Amniotic stem cell (primary cell): ENCODE data around the gene KCNK13.
"Not testable (repeated sequence)": the region's sequence is repeated elsewhere in the genome, so short reads cannot be mapped to it uniquely, and the experiment has no call there.

ENCODE experiments used
- DNase-seq: peaks from one replicate; lab custom pipeline; 2025; lab: John Stamatoyannopoulos, UW

KCNK13 gene

DNA sequence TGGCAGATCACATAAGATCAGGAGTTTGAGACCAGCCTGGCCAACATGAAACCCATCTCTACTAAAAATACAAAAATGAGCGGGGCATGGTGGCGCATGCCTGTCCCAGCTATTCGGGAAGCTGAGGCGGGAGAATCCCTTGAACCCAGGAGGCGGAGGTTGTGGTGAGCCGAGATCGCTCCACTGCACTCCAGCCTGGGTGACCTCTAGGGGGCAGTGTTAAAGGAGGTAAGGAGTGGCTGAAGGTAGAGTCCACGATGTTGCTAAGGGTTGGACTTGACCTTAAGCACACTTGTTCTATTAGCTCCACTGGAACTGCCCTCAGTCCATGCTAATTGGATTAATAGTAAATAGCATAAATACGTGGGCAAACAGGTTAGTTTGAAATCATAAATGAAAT, 132.1 kb downstream of the KCNK13 start:
- DNase-seq = no peak

DNA sequence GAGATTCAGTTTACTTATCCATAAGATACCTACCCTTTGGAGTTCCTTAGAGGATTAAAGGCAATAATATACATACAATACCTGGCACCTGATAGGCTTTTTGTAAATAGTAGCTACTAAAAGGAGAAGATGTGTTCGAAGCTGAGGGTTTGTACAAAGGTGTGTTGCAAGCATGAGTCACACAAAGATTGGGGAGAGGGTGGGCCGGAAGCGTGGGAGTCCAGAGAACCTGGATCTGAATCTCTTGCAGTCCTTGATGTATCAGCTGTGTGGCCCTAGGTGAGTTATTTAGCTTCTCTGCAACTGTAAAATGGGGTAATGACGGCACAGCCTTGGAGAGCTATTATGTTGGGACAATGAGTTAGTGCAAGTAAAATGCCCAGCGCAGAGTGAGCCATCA, 132.9 kb downstream of the KCNK13 start:
- no peak for DNase-seq

DNA sequence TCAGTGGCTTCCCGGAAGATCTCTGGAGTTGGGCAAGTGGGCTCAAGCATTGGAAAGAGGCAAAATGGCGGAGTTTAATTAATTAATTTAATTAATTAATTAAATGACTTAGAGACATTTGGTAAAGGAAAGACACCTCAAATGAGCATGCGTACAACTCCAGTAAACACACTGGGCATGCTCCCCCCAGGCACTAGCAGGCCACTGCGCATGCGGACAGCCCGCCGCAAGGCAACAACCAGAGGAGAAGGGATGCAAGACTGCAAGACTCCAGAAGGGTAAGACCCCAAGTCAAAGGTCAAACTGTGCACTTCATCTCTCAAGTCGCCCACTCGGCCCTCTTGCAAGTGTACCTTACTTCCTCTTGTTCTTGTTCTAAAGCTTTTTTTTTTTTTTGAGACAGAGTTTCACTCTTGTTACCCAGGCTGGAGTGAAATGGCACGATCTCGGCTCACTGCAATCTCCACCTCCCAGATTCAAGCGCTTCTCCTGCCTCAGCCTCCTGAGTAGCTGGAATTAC, 136.8 kb downstream of the KCNK13 start:
- DNase-seq = no peak

DNA sequence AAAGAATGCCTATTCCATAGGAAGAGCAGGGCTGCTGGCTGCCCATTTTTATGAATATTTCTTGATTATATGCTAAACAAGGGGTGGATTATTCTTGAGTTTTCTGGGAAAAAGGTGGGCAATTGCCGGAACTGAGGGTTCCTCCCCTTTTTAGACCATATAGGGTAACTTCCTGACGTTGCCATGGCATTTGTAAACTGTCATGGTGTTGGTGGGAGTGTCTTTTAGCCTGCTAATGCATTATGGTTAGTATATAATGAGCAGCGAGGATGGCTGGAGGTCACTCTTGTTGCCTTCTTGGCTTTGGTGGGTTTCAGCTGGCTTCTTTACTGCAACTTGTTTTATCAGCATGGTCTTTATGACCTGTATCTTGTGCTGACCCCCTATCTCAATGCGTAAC, 138.8 kb downstream of the KCNK13 start:
- DNase-seq = not testable (repeated sequence)

DNA sequence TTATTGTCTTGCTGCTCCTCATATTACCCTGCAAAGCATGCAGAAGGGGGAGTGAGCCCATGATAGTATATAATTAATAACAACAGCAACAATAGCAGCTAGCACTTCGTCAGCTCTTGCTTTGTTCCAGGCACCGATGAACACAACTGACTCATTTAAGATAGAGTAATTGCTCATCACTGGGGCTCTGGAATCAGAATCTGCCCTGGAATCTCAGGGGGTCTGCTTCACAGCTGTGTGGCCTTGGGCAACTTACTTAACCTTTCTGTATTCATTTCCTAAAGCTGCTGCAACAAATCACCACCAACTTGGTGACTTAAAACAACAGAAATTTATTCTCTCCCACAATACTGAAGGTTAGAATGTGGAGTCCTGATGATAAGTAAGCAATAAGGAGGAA, 139.6 kb downstream of the KCNK13 start:
- no peak for DNase-seq

DNA sequence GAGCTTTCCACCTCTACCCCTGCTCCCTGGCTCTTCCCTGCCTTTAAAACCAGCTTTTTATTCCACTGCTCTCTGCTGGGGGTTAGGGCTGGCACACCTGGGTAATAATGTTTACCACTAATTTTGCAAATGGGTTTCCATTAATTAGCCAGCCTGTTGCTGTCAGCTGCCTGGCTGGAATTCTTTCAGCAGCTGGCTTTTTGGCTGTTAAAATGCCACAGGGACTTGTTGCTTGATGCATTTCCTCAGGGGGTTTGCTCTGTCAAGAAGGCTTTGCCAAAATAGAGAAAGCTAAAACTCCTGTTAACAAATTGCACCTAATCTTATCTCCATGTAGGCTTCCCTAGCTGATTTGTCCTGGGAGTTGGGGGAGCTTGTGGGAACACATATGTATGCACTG, 142.7 kb downstream of the KCNK13 start:
- DNase-seq = no peak

DNA sequence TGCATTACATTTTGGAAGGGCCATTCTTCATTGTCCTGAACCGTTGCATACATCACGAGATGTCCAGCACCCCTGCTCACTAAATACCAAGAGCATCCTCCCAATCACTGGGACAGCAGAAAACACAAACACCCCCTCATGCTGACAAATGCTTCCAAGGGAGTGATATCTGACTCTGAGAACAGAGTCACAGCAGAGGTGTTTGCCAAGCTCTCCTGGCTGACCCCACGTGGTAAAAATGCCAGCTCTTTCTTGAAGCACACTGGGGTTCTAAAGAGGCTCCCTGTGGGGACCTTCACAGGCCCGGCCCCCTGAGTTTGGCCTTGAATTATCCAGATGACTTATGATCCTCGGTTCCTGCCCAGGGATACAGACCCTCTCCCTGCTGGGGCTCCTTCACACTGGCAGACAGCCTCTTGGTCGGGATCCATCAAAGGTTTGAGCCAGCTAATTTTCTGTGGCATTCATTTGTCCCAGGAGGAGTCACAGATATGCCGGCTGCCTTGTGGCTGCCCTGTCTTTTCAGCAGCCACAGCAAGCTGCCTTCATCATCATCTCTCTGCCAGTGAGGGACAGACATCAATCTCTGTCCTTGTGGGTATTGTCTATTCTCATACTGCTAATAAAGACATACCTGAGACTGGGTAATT, 151.4 kb downstream of the KCNK13 start:
- DNase-seq = no peak

DNA sequence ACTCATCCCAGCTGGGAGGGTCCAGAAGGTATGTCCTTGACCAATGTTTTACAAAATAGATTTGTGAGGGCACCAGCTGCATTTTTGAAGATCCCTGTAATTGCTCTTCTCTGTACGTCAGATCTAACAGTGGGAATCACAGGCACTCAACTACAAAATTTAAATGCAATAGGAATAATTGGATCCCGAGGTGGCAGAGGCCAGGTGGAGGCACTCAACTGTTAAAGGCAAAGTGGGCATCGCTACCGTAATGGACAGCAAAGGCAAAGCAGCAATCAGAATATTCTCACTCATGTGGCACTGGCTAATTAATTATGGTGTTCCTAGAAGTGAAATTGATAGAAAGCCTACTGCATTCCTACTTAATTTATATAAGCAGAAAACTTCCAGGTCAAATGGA, 166.7 kb downstream of the KCNK13 start:
- no peak for DNase-seq

DNA sequence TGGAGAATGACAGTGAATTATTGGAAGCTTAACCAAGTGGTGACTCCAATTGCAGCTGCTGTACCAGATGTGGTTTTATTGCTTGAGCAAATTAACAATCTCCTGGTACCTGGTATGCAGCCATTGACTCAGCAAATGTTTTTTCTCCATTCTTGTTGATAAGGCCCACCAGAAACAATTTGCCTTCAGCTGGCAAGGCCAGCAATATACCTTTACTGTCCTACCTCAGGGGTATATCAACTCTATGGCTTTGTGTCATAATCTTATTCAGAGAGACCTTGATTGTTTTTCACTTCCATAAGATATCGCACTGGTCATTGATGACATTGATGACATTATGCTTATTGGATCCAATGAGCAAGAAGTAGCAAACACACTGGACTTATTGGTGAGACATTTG, 168.1 kb downstream of the KCNK13 start:
- not testable (repeated sequence) for DNase-seq
